Retinal pigment epithelial cell (primary cell): Measurements from ENCODE around the gene HNRNPU.

Experiments
- DNase-seq: peaks from one replicate; pipeline ENCODE4 v3.0.0-alpha.2; 2010; ENCODE audit warnings: low read depth
- H3K4me3 ChIP-seq: 2 replicates; pipeline ENCODE4 v1.5.1; 2011; ENCODE audit warnings: mild to moderate bottlenecking, low read length, control low read depth, moderate library complexity
- TF ChIP-seq, protein P1 (sequence below): conservative IDR thresholded peaks from 2 replicates; pipeline ENCODE4 v1.5.1; 2011; ENCODE audit warnings: low read depth, low read length, control low read depth, inconsistent platforms

Gene HNRNPU

DNA sequence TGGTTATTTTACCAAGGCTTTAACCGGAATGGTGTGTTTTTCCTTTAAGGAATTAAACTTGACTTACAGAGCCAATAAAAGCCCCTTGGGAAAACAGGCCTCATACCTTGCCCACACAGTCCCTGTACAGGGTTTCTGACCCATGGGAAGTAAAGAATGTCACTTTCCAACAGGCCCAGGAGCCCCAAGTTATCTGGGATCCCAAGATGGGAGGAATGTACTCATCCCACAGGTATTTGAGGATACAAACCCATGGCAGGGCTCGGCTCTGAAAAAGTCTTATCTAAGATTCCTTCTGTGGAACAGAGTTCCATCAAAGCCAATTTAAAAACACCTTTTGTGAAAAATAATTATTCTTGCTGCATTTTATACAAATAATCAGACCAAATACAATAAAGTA lies 44.2 kb downstream of the HNRNPU start:
- no peak for DNase-seq
- H3K4me3 ChIP-seq: no peak overlapping the region
- TF ChIP-seq, protein P1, sequence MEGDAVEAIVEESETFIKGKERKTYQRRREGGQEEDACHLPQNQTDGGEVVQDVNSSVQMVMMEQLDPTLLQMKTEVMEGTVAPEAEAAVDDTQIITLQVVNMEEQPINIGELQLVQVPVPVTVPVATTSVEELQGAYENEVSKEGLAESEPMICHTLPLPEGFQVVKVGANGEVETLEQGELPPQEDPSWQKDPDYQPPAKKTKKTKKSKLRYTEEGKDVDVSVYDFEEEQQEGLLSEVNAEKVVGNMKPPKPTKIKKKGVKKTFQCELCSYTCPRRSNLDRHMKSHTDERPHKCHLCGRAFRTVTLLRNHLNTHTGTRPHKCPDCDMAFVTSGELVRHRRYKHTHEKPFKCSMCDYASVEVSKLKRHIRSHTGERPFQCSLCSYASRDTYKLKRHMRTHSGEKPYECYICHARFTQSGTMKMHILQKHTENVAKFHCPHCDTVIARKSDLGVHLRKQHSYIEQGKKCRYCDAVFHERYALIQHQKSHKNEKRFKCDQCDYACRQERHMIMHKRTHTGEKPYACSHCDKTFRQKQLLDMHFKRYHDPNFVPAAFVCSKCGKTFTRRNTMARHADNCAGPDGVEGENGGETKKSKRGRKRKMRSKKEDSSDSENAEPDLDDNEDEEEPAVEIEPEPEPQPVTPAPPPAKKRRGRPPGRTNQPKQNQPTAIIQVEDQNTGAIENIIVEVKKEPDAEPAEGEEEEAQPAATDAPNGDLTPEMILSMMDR: no peak

DNA sequence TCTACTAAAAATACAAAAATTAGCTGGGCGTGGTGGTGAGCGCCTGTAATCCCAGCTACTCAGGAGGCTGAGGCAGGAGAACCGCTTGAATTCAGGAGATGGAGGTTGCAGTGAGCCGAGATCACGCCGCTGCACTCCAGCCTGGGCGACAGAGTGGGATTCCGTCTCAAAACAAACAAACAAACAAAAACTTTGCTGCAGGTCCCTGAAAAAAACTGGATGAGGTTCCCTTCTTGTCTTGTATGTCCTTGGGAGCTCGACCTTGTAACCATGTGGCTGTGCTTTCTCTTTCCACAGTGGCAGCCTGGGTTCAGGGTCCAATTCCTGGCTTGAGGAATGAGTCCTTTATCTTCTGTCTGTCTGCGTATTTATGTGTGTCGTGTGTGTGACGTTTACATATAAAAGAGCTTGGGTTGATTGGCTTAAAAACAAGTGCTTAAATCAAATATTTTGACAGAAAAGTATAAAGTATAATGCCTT lies 46.9 kb downstream of the HNRNPU start:
- no peak for DNase-seq
- TF ChIP-seq, protein P1: no peak
- no peak overlapping the region for H3K4me3 ChIP-seq

DNA sequence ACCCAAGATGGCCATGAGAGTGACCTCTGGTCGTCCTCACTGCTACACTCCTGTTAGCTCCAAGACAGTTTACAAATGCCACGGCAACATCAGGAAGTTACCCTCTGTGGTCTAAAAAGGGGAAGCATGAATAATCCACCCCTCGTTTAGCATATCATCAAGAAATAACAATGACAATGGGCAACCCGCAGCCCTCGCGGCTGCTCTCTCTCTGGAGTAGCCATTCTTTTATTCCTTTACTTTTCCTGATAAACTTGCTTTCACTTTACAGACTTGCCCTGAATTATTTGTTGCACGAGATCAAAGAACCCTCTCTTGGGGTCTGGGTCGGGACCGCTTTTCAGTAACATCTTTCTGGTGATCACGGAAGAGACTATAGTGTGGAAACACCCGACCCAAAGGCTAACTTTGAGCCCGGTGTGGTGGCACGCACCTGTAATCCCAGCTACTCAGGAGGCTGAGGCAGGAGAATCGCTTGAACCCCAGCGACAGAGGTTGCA lies 48.7 kb downstream of the HNRNPU start:
- TF ChIP-seq, protein P1: no peak
- H3K4me3 ChIP-seq: no peak overlapping the region
- no peak for DNase-seq

DNA sequence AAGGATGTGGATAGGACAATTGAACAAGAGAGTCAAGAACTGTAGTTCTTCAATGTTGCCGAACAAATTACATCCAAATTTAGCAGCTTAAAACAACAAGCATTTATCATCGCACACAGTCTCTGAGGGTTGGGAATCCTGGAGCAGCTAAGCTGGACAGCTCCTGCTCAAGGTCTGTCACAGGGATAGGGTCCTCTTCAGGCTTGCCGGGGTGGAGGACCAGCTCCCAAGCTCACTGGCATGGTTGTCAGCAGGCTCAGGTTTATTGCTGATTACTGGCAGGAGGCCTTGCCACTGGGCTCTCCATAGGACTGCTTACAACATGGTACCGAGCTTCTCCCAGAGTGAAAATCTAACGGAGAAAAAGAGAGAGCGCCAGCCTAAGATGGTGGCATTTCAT lies 51.0 kb downstream of the HNRNPU start:
- TF ChIP-seq, protein P1: no peak
- DNase-seq: no peak
- no peak overlapping the region for H3K4me3 ChIP-seq

DNA sequence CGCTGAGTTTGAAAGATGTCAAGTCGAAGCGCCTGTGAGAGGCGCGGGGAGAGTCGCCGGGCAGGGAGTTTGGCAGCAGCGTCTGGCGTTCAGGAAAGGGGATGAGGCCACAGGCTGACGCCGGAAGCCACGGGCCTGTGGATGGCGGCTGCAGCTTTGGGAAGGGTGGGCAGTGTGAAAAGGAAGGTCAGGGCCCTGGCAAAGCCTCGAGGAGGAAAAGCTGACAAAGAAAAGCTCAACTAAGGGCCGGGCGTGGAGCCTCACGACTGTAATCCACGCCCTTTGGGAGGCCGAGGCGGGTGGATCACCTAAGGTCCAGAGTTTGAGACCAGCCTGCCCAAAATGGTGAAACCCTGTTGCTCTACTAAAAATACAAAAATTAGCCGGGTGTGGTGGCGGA lies 54.1 kb downstream of the HNRNPU start:
- no peak for DNase-seq
- no peak overlapping the region for H3K4me3 ChIP-seq
- TF ChIP-seq, protein P1: no peak

DNA sequence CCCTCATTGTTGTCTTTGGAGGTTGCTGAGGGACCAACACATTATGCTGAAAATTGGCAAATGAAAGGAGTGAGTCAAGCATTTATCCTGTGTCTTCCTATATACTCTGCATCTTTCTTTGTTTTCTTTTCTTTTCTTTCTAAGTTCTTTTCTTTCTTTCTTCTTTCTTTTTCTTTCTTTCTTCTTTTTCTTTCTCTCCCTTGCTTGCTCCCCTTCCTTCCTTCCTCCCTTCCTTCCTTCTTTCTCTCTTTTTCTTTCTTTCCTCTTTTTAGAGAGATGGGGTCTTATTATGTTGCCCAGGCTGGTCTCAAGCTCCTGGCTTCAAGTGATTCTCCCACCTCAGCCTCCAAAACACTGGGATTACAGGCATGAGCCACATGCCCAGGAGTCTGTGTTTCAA lies 57.2 kb downstream of the HNRNPU start:
- H3K4me3 ChIP-seq: no peak overlapping the region
- DNase-seq: no peak
- TF ChIP-seq, protein P1: no peak

DNA sequence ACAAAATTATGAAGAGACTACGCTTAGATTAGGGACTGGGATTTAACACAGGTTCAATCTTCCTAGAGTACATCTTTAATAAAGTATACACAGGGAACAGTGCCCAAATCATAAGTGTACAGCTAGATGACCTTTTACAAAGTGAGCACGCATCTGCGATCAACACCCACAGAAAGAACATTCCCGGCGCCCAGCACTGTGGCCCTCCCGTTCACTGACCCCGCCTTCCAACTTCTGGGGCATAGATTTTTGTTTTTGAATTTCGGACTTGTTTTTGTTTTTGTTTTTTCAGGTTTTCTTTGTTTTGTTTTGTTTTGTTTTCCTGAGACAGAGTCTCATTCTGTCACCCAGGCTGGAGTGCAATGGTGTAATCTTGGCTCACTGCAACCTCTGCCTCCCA lies 59.5 kb downstream of the HNRNPU start:
- no peak for DNase-seq
- TF ChIP-seq, protein P1: no peak
- H3K4me3 ChIP-seq: no peak overlapping the region
